HG03280 (cell line): ENCODE measurements around the gene PLCD1.

Experiments
- ATAC-seq: cut with Tn5 transposase; IDR thresholded peaks from one replicate; pipeline ENCODE4 v1.9.1; 2021; ENCODE audit warnings: mild to moderate bottlenecking, moderate library complexity; ENCODE audit not compliant: unreplicated experiment

The PLCD1 gene

DNA sequence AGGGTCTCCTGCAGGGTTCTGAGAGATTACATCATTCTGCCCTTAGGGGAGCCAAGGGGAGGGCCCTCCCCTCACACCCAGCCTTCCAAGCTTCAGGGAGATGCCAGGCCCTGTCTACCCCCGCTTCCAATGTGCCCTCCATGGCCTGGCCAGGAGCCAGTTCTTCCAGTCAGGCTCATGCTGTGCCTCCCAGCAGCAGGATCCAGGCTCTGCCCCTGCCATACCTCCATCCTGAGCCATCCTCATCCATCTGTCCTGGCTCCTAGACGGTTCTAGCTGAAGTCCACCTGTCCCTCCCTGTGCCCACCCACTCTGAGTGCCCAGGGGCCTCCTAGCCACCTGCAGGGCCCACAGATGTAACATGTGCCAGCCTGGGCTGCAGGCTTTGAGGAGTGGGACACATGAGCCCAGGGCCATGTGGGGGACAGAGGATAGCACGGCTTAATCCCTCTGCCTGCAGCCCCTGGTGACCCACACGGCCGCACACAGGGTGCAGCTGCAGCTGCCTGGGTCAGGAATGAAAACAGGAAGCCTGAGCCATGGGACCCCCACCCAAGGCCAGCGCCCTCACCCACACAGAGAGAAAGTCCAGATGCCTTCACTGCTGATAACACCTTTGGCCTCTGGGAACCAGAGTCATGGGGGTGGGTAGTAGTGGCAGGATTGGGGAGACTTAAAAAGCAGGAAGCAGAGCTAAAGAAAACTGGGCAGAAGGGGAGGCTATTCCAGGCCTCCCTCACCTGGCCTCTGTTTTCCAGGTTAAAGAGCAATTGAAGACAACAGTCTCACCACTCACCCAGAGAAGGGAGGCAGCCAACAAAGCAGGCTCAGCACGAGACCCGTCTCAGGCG is 11.8 kb downstream of the PLCD1 start:
- no peak for ATAC-seq

DNA sequence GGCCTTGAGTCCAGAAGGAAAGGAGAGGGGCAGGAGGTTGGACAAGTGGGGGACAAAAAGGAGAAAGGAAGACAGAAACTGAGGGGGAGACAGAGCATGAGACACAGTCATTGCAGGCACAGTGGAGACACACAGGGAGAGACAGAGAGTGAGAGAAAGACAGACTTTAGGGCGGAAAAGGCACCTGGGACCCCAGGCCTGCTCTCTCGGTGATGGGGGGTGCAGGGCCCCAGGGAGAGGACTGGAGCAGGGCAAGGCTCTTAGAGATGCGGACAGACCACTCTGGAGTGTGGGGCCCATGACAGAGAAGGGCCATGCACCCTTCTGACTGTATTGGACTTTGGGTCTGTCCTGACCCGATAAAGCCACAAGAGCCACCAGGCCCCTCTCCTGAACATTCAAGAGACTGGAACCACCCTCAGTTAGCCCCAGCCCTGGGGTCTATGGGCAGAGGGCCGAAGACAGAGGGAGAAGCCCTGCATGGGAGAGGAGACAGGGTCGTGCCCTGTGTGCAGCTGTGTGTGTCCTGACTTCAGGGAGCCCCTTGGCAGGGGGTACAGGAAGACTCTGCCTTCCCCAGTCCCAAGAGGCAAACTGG is 12.5 kb downstream of the PLCD1 start:
- ATAC-seq, result no peak

DNA sequence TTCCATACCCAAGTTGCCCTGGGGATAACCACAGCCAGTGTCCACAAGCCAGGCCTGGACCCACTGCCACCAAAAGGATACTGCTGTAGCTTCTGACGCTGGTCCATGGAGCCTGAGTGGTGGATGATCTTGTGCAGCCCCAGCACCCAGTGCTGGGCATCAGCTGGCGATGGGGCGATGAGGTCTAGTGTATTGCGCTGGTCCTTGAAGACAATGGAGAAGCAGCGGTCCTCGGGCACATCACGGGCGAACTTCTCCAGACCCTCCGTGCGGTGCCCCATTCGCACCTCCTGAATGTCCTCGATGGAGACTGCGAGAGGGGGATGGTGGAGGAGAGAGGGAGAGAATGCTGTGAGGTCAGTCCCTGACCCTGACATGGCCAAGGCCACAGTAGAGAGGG is 13.0 kb downstream of the PLCD1 start:
- no peak for ATAC-seq

DNA sequence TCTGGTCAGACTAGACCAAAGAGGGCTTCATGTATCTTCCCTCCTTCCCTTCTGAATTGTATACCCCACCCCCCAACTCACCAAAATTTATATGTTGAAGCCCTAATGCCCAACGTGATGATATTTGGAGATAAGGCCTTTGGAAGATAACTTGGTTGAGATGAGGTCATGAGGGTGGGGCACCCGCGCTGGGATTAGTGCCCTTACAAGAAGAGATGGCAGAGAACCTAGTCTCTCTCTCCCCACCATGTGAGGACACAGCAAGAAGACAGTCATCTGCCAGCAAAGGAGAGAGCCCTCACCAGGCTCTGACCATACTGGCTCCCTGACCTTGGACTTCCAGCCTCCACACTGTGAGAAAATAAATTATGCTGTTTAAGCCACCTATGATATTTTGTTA is 13.5 kb downstream of the PLCD1 start:
- no peak for ATAC-seq

DNA sequence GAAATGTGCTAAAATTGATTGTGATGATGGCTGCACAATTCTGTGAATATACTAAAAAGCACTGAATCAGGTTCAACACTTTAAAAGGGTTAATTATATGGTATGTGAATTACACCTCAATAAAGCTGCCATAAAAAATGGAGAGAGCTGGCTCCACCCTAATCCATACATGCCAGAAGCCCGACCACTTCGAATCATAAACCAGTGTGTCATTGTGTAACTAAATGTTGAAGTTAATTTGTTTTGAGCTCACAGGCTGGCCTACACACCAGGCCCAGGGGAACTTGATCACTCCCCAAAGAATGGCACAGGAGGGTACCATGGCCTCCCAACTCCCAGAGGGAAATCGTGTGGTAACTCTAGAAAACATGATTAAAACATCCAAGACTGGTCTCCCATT is 14.0 kb downstream of the PLCD1 start:
- ATAC-seq, result no peak

DNA sequence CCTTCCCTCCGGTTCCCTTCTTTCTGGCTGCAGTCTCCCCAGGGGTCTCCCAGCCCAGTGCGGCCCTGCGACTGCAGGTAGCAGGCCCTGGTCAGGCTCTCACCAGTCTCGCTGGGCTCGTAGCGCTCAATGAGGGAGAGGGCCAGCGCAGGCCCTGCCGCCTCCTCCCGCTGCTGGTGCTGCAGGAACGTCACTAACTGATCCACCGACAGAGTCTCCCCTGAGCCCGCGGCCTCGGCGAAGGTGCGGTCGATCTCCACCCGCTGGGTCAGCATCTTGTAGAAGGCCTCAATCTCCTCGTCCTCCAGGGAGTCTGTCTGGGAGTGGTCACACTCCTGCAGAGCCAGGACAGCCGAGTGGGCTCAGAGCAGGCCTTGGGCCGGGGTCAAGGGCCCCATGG is 18.3 kb downstream of the PLCD1 start:
- no peak for ATAC-seq

DNA sequence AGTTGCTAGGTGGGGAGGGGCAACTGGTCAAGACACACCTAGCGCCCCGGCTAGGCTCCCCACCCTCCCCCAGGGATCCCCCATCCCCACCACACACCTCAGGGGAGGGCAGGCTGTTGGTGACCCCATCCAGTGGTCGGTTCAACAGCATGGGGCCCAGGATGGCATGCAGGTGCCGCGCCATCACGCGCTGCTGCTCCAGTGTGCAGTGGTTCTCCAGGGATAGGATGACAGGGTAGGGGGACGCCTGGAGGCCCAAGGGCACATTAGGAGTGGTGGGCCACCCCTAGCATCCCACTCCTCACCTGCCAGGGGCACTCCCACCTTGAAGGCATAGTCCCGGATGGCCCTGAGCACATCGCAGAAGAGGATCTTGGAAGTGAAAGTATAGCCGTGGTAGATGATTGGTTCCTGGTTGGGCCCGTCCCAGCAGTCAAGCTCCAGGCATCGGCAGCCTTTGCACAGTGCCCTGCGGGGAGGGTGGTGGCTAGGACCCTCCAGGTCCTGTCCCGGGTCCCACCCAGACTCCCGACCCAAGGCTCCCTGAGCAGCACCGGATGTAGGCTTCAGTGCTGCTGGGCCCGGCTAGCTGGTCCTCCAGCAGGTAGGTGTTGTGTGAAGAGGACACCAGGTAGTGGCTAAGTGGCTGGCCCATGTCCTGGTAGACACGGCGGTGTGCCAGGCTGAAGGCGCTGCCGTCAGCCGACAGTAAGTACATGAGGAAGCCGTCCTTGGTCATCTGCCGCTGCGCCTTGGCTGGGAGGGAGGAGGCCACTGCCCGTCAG is 19.4 kb downstream of the PLCD1 start:
- no peak for ATAC-seq

DNA sequence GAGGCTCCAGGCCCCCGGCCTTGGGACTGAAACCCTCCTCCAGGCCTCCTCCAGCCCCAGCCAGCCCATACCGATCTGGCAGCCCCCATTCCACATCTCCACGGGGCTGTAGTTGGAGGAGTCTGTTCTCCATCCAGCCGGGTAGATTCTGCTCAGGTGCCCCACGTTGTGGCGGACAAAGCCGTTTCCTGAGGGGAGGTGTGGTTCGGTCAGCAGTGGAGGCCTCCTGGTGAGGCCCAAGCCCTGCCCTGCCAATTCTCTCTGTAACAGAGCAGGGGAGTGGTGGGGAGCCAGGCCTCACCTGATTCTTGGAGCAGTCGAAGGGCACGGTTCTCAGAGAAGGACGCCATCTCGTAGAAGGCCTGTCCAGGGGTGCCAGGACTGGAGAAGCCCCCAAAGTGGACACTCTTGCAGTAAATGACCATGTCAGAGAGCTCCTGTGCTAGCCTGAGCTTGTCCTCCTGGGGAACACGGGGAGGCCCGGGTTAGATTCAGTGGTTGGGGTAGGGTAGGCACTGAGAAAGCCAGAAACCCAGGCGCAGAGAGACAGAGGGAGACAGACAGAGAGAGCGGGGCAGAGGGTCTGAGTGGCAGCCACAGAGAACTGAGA is 20.4 kb downstream of the PLCD1 start:
- ATAC-seq, result no peak

DNA sequence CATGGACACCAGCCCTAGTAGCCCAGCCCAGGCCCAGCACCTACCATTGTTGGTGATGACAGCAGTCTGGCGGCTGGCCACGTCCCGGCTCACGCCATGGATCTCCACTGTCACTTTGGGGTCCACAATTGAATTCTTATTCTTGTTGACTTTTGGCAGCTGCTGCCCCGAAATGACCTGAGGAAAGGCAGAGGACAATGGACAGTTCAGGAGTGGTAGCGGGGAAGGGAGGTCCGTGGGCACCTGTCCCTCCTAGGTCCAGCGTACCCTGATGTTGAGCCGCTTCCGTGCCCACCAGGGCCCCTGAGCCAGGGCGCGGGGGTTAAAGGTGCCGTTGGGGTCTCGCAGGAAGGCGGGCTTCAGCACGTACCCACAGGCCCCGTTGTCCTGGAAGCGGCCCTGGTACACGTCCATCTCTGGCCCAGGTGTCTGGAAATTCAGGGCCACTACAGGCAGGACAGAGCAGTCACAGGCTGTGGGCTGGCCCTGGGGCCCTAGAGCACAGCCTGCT is 21.2 kb downstream of the PLCD1 start:
- no peak for ATAC-seq

DNA sequence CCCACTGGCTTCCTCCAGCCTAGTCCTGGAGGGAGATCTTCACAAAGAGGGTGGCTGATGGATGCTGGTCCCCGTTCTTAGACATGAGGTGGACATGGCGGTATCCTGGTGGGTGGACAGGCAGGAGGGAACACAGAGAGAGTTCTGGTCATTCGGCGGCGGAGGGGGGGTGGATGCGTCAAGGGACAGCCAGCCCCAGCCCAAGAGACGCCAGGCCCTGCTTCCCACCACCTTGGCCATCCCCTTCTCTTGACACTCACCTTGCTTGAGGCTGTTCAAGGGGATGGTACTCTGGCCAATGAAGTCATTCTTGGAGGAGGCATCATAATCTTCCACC is 21.7 kb downstream of the PLCD1 start:
- ATAC-seq, result no peak

DNA sequence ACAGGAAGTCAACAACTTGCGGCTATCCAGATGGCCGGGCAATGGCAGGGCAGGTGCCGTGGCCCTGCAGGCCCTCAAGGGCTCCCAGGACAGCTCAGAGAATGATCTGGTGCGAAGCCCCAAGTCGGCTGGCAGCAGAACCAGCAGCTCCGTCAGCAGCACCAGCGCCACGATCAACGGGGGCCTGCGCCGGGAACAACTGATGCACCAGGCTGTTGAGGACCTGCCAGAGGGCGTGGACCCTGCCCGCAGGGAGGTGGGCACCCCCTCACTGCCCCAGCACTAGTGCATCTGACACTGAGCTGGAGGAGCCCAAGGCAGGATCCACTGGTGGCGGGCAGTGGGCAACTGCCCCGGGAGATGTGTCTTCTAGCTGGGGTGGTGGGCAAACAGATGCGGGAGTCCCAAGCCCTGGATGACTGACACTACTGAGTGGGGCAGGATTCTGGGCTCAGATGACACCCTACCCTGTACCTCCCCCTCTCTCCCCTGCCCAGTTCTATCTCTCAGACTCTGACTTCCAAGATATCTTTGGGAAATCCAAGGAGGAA is 22.9 kb downstream of the PLCD1 start:
- ATAC-seq, result no peak

DNA sequence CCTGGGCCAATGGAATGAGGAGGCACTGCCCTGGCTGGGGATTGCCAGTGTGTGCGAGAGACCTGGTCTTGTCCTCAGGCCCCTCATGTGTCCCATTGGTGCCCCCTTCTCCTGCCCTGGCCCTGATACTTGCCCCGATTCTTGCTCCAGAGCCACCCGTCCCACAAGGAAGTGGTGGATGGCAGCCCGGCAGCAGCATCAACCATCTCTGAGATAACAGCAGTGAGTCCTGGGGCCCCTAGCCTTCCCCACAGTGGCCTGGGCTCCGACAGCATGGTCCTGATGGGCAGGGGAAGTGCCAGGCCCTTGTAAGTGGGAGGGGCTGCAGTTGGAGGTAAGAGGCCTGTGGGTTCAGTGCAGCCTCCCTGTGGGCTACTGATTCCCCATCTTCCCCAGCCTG is 23.4 kb downstream of the PLCD1 start:
- ATAC-seq, result no peak

DNA sequence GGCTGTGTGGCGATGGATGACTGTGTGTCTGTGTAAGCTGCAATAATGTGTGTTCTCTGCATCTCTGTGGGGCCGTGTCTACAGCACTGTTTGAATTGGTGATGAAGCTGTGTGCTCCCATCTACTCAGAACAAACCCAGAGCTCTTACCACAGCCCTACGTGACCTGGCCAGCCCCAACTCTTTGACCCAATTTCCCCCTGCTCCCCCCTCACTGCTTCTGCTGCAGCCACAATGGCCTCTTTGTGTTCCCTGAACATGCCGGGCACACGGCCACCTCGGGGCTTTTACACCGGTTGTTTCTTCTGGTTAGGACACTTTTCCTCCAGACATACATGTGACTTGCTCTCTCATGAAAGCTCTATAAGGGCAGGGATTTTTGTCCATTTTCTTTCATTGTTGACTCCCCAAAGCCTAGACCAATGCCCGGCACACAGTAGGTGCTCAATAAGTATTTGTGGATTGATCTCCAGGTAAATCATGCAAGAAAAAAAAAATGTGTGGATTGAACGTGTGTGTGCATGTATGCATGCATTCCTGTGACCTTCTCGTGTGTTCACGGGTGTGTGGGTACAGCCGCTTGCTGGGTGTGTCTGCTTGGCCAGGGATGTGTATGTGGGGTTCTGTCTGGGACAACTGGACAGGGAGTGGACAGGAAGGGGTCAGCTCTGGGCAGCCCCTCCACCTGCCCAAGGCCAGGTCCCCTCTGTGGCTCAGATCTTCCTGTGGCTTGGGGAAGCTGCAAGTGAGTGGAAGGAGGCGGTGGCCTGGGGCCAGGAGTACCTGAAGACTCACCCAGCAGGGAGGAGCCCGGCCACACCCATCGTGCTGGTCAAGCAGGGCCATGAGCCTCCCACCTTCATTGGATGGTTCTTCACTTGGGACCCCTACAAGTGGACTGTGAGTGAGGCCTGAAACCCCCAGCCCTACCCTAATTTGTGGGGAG is 24.1 kb downstream of the PLCD1 start:
- ATAC-seq, result no peak

DNA sequence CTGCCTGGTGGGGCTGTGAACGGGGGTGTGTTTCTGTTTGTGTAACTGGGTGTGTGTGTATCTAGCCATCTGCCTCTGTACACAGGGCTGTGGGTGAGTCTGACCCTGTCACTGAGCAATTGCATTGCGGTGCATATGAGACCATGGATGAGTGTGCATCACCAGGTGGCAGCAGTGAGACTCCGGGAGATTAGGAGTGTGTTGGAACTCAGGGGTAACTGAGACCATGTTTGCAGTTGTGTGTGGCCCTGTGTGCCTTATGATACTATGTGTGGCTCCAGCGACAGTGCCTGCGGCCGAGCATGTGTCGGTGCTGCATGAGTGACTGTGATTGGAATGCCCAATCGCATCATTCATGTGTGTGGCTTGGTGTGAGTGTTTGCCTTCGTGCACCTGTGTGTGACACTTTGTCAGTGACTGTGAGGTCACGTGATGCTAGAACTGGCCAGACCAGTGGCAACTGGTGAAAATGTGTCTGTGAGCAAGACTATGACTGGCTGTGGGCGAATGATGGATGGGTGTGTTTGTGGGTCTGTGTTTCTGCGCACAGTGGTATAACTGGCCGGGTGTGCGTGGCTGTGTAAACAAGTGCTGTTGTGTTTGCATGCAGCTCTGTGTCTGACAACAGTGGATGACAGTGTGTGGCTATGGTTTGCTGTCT is 24.9 kb downstream of the PLCD1 start:
- no peak for ATAC-seq

DNA sequence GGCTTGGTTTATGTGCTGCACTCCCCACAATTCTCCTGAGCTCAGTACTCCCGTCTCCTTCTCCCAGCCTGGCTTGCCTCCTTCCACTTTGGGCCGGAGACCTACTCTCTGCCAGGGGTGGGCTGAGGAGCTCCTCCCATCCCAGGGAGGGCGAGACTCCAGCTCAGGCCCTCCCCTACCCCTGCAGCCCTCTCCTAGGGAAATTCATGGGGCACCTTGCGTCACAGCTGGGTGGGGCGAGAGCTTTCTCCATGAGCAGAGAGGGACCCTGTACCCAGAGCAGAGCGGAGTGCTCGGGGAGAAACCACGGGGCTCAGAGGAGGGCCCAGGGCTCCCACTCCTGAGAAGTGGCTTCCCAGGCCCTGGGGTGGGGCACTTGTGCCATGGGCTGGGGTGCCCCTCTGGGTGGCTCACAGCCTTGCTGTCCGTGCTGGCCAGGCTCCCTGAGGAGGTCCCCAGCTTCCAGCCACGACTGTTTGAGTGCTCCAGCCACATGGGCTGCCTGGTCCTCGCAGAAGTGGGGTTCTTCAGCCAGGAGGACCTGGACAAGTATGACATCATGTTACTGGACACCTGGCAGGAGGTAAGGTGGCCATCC is 25.5 kb downstream of the PLCD1 start:
- no peak for ATAC-seq

DNA sequence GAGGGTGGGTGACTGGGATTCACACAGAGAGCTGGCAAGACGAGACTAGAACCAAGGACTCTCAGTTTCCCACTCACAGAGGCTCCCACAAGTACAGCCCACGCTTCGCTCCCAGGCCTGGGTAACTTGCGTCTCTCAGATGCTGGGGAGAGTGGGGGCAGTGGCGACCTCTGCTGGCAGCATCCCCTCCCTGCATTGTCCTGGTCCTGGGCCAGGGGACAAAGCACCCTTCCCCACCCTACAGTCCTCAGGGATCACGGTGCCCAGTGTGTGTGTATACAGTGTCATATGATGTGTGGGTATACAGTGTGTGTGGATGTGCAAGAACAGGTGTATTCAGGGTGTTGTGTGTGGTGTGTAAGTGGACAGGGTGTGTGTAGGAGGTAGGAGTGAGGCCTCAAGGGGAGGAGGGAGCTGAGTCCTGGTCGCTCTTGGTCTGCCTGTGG is 26.0 kb downstream of the PLCD1 start:
- ATAC-seq, result no peak

DNA sequence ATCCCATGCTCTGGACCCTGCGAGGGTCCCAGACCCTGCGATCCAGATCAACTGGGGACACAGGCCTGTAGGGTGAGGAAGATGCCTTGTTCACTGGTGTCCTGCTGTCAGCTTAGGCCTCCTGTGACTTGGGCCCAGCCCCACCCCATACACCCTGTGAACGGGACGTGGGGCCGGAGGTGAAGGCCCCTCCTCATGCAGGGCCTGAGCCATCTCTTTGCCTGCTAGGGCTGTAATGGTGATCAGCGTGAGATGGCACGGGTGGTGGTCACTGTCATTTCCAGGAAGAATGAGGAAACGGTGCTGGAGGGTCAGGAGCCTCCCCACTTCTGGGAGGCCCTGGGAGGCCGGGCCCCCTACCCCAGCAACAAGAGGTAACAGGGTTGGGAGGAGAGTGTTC is 26.5 kb downstream of the PLCD1 start:
- no peak for ATAC-seq

DNA sequence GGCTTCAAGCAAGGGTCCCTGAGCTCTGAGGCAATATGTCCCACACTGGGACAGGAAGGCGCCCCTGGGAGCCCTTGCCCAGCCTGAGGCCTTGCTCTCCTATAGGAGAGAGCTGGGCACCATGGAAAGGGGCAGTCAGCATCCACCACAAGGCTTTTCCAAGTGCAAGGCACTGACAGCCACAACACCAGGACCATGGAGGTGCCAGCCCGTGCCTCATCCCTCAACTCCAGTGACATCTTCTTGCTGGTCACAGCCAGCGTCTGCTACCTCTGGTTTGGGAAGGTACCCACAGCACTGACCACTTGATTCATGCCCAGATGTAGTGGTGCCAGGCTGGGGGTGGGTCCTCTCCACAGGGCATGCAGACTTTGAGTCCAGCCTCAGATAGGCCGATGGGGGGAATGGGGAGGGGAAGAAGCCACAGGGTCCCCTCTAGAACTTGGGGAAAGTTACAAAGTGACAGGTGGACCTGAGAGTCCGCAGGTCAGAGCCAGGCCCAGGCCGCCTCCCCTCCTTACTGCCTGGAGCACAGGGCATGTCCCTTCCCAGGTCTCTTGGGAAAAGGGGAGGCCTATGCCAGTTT is 27.1 kb downstream of the PLCD1 start:
- ATAC-seq, result no peak
